Sciatic nerve (tissue), 2 donors: ENCODE data around the gene FOXL2. TPM values are rescaled to one million over a fixed set of nuclear protein-coding genes. Genes with fewer than 3 reads are reported as not detected.
A peak's percentile ranks its signal among the peaks of the same experiment; 100 is the strongest.
"Not testable (repeated sequence)": the region's sequence is repeated elsewhere in the genome, so short reads cannot be mapped to it uniquely, and the experiment has no call there.

Experiments used
- ATAC-seq: fragments of 200-7000 bp; cut with Tn5 transposase; one replicate; pipeline ENCODE4 v1.9.1; 2020; ENCODE audit warnings: mild to moderate bottlenecking, moderate library complexity
- DNase-seq: peaks from one replicate; pipeline ENCODE4 v3.0.0-alpha.2; 2020; ENCODE audit warnings: low spot score
- intact Hi-C: fragments of 100-400 bp; cut with DNase I; formaldehyde crosslinking; loops from one replicate; pipeline ENCODE4 v1.14.2; 2022
- total RNA-seq: library from RNA; stranded (reverse); fragmentation: NEBNext Ultra II Directional; extraction: Animal tissue kit (Norgen Biotek cat#: 25700); gene quantifications from one replicate; pipeline ENCODE4 v1.2.1, GENCODE V29; 2021
- donor health status: DM: no; HTN: no; CAD: no.
- donor health status: DM: no; HTN: no; CAD: no.

Gene FOXL2
- total RNA-seq, 1 donor from 2014 or later = 0.13 TPM

DNA sequence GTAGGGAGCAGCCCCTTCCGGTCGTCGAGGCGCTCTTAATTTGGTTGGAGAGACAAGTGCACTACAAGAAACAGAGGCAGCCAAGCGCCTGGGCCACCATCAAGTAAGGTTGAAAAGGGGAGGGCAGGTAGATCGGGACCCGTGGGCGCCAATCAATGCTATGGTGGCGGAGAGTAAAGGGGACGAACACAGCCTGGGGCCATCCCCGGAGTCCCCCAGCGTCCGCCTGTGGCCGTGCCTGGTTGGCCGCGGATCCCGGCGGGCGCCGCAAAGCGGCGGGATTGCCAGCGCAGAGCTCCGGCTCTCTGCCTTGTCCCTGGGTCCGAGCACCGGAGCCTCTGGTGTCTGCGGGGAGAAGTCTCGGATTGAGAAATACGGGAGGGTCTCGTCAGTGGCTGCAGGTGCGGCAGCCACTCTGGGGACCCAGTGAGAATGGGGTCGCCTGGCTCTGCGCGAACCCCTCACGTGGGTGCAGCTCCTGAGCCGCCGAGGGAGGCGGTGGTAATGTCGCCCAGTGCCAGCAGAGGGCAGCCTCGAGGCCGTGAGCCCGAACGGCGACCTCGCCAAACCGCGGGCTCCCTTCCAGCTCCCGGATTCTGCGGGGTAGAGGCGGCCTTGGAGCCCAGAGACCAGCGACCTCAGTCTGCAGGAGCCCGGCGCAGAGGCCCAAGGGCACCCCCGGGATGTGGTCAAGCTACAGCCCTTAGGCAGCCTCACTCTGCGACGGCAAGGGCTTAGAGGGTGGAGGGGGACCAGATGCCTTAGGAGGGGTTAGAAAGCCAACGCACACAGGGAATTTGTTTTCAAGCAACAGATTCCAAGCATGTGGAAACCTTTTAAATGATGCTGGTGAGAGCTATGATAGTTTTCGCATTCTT lies 10.8 kb downstream of the FOXL2 start:
- ATAC-seq = peak; percentile 87
- peak; percentile 87 for DNase-seq
- intact Hi-C loops = no loop called here

DNA sequence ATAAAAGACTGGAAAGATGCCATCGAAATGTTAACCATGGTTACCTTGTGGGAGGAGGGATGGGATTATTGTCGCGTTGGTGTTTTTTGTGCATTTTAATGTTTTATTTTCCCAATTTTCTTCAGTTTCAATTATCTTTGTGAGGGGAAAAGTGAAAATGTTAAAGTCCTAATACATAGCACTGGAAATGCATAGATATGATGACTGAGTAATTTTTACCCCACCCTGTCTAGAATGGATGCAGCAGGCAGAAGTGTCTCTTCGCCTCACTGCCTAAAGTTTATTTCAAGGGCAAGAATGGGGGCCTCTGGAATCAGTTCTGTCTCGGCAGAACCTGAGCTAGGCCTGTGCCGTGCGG lies 11.5 kb downstream of the FOXL2 start:
- intact Hi-C loops = no loop called here
- no peak for ATAC-seq
- DNase-seq = no peak

DNA sequence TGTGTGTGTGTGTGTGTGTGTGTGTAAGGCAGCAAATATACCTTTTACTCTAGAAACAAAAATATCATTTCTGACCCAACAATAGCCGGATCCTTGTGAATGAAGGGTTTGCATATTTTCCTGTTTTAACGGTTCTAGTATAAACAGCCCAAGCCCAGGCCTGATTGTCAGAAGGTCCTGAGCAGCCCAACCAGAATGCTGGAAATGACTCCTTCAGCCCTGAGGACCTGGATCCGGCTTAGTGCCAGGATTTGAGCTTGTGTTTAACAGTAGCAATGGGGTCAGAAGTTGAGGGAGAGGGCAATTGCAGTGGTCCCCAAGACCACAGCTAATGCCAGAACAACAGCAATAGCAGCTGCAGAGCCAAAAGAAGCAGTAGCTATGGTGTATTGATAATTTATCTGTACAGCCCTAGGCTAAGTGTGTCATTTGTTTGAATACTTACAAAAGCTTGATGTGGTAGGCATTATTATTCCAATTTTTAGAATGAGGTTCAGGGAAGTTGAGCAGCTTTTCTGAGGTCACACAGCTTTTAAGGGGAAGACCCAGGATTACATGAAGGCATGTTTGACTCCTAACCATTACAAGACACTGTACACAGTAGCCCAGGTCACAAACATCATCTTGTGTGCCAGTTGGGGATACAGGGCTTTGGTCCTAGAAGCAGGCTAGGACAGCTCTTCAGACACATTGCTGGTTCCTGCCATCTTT lies 12.8 kb downstream of the FOXL2 start:
- intact Hi-C loops = no loop called here
- DNase-seq = no peak
- ATAC-seq = no peak

DNA sequence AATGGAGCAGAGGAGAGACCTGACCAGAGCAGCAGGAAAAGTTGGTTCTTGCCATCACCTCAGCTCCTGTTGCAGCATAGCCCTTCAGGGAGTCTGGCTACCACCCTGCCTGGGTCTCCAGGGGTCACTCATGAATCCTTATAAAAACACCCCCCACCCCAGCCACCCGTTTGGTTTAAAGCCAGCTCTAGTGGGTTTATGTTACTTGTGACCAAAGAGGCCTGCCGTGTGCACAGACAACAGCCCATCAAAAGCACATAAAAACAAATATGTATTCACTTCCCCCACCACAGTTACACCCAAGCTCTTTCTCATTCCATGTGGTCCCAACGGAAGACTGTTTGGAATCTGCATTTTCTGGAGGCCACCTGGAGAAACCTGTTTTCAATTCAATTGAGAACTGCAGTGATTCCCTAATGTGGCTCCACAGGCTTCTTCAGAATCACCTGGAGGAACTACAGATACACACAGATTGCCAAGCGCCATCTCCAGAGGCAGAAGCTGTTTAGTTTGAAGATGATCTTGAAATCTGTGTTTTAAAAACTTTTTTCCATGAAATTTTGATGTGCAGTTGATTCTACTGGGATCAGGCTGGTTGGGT lies 13.8 kb downstream of the FOXL2 start:
- intact Hi-C loops = no loop called here
- ATAC-seq (no peak), DNase-seq (no peak)

DNA sequence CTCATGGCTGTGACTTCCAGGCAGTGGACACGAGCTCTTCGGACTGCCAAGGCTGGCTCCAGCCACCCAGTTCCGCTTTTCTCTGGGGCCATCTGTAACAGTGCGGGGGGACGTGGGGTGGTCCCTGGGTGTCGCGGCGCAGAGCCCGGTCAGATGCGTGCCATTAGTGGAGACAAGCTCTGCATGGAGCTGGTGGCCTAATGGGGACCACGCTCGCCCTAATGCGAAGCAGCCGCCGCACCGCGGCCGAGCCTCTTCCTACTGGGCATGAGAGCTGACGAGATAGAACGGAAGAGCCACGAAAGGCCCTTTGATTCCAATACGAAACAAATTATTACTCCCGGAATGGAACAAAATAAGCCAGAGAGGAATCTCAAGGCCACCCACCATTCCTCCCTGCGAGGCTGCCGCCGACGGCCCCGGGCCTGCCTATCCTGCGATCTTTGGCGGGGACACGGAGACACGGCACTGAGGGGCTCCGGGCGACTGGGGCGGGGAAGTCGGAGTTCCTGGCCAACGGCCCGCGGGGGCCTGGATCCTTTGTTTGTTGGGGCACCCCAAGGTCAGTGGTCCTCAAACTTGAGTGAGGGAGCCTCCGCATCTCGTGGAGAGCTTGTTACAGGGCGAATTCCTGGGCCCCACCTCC lies 18.1 kb downstream of the FOXL2 start:
- DNase-seq (no peak), ATAC-seq (no peak)
- intact Hi-C loops = no loop called here

DNA sequence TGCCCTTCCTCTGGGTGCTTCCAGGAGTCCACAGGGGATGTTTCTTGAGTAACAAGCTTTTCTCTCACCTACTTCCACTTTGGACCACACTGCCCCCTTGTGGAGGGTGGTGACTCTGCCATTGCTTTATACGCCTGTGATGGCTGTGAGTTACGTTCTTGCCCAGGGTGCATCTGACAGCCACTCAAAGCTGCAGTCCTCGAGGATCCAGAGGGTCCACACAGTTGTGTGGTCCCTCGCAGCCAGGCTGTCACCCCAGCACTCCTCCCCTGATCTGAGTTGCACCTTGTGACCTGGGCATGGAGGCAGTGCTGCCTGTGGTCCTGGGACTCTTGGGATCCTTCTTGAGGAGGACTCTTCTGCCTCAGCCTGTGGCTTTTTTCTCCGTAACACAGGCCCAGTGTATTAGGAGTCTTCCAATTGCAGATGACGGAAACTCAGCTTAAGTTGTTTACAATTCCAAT lies 23.4 kb downstream of the FOXL2 start:
- DNase-seq (peak; percentile 88), ATAC-seq (peak; percentile 78)
- intact Hi-C loops = no loop called here

DNA sequence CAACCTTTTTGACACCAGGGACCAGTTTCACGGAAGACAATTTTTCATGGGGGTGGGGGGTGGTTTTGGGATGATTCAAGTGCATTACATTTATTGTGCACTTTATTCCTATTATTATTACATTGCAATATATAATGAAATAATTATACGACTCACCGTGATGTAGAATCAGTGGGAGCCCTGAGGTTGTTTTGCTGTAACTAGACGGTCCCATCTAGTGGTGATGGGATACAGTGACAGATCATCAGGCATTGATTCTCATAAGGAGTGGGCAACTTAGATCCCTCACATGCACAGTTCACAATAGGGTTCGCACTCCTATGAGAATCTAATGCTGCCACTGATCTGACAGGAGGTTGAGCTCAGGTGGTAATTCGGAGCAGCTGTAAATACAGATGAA lies 24.5 kb downstream of the FOXL2 start:
- ATAC-seq, DNase-seq, intact Hi-C loops: not testable (repeated sequence)

DNA sequence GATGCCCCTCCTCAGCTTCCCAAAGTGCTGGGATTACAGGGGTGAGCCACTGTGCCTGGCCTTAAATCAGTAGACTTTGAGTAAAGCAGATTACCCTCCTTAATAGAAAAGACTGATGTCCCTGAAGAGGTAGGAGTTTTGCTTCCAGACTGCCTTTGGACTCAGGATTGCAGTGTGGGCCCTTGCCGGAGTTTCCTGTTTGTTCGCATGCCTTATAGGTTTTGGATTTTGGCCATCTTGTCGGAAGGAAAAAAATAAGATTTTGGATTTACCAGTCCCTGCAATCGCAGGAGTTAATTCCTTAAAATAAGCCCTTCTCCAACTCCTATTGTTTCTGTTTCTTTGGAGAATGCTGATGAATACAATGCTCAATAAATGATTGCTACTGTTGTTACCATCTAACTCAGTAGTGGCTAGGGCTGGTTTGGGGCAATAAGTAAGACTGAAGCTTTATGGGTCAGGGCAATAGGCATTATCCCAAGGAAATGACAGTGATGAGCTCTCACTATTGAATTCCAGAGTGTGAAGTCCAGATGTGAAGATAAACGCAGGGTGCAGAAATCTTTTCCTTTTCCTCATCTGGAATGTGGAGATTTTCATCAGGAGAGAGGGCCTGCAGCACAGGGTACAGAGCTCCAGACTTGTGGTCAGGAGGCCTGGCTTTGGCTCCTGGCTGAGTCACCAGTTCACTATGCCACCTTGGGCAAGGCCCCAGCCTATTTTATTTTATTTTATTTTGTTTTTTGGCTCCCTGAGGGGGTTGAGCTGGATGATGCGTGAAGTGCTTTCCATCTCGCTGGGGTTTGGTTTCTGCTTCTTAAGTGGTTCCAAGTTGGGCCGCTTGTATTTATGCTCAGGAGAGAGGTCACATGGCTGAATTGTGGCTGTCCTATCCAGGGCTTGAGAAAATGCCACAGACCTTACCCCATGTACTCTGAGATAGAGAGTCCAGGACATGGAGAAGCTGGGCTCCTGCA lies 25.3 kb downstream of the FOXL2 start:
- DNase-seq (no peak), ATAC-seq (no peak)
- intact Hi-C loops = no loop called here

DNA sequence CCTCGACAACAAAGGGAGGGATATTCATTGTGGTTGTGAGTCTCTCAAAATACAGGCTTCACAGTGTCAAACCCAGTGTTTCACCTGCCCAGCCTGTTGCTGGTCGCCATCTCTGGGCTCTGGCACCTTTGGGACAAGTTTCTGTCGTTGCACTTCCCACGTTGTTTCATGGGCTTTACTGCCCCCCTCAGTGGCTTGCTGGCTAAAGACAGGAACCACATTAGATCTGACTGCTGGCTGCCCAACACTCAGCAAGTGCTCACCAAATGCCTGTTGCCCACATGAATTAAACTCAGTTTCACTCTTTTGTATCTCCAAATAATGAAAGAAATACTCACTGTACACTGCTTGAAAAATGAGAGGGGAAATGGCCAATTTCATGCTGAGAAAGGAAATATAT lies 27.6 kb downstream of the FOXL2 start:
- intact Hi-C loops = loop anchor here (5.0 to 10.0 kb wide), 2 partner anchors 215 to 327 kb away; partner anchors contain the start of gene CEP70
- DNase-seq (no peak), ATAC-seq (no peak)

DNA sequence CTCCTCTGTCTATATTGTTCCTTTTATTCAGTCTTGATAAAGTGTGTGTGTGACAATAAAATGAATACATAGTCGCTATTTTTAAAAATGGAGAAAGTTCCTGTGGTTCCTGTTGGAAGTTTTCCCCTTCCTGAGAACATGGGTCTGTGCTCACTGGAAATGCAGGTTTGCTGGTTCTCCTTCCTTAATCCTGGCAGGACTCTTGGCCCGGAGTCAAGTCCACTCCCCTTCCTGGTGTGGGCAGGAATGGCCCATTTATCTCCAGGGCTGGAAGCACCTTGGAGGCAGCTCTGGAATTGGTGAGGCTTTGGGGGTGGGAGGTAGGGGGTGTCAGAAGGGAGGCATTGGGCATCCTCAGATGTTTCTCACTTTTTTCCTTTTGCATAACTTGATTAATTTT lies 30.1 kb downstream of the FOXL2 start:
- DNase-seq (no peak), ATAC-seq (no peak)
- intact Hi-C loops = loop anchor here (5.0 to 10.0 kb wide), 2 partner anchors 212 to 325 kb away; partner anchors contain the start of gene CEP70

DNA sequence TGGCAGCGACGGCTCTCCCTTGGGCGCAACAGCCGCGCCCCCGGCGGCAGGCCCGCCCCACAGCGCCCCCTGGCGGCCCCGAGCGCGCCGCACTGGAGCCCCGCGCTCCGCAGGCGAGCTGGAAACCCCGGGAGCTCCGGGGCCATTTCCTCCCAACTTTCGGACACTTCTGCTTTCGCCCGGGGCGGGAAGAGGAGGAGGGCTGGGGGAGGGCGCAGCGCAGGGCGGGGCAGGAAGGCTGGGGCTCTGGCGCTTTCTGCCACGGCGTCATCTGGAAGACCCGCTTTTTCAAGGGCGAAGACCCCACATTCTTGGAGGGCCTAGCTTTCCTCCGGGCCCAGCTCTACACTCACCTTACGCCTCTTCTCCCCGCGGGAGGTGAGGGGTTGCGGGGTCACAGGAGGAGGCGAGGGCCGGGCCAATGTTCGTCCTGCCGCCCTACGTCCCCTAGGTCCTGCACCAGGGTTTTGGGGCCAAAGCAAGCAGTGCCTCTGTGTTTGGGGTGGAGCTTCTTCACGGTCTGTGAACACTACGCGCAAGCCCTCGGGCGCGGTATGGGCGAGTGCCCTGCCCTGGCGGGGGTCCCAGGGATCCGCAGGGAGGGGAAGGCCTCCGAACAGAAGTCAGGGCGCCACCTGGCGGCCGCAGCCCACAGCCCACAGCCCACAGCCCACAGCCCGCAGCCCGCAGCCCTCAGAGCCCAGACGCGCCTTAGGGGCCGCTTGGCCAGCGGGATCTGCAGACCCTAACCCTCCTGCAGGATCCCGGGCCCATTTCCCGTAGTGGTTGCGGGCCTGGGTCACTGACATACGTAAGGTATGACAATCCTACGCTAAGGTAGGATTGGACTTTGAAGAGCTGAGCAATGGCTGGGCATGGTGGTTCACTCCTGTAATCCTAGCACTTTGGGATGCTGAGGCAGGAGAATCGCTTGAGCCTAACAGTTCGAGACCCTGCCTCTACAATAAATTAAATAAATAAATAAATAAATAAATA lies 31.1 kb downstream of the FOXL2 start:
- intact Hi-C loops = loop anchor here (5.0 to 10.0 kb wide), 2 partner anchors 211 to 324 kb away; partner anchors contain the start of gene CEP70
- DNase-seq (peak; percentile 96), ATAC-seq (peak; percentile 99)

DNA sequence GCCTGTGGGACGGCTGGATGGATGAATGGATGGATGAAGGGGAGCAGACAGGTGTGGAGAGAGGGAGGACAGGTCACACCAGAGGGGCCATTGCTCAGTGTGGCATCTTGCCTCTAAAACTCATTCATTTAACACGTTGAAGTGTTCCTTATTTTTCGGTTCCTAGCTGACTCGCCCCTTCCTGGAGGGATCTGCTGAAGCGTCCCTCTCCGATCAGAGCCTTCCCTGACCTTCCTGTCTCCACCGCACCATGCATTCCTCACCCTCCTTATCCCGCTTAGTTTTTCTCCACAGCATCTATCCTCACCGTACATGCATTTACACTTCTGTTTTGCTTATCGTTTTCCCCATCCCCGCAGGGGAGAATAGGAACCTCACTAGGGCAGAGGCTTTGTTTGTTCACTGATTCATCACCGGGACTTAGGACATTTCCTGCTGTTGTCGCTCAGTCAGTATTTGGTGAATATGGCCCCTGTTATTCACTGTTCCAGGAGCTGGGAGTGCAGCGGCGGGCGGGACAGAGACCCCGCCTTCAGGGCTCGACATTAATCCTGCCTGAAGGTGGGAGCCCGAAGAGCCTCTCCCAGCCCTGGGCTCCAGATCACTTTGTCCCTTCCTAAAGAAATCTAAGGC lies 32.0 kb downstream of the FOXL2 start:
- ATAC-seq = no peak
- intact Hi-C loops = loop anchor here (5.0 to 10.0 kb wide), 2 partner anchors 210 to 323 kb away; partner anchors contain the start of gene CEP70
- no peak for DNase-seq

DNA sequence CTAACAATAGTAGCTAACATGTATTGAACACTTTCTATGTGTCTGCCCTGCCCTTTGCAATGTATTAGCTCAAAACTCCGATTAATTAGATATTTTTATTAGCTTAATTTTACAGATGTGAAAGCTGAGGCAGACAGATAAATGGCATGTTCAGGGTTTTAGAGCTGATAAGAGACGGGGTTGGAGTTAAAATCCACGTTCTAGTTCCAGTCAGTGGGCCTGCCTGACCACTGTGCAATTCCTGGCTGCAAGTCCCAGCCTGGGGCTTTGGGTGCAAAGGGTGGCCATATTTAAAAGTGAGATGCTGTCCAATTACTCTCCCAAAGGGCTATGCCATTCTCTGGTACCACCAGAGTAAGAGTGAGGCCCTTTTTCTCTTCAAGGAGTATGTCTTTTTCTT lies 33.2 kb downstream of the FOXL2 start:
- DNase-seq (no peak), ATAC-seq (no peak)
- intact Hi-C loops = loop anchor here (10.0 kb wide), 1 partner anchor 209 kb away; no protein-coding TSS in a partner anchor

DNA sequence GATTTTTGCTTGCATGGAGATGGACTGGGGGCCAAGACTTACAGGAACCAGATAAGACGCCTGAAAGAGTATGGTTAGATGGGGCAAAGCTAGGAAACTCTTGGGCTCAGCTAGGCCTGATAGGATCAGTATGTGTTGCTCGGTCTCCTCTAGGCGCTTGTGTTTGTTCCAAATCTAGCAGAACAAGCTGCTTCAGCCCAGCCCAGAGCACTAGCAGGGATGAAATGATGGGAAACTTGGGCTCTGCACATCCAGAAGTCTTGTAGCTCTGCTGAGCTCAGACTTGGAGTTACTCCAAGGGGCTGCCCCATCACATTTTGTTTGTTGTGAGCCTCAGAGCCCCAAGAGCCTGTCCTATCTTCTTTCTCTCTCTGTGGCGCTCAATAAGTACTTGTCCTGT lies 34.7 kb downstream of the FOXL2 start:
- DNase-seq (no peak), ATAC-seq (no peak)
- intact Hi-C loops = loop anchor here (10.0 kb wide), 1 partner anchor 207 kb away; no protein-coding TSS in a partner anchor

DNA sequence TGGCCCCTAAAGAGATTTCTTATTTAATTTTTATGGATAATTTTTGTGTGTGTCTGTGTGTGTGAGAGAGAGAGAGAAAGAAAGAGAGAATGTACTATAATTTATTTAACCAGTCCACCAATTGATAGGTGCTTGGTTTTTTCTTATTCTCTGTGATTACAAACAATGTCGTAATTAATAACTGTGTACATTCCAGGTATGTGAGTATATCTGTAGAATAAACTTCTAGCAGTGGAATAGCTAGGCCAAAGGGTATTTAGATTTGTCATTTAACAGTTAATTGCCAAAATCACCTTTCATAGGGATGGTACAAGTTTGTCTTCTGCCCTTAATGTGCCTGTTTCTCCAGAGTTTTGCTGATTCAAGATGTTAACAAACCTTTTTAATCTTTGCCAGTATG lies 35.3 kb downstream of the FOXL2 start:
- ATAC-seq = no peak
- DNase-seq = no peak
- intact Hi-C loops = loop anchor here (10.0 kb wide), 1 partner anchor 207 kb away; no protein-coding TSS in a partner anchor

DNA sequence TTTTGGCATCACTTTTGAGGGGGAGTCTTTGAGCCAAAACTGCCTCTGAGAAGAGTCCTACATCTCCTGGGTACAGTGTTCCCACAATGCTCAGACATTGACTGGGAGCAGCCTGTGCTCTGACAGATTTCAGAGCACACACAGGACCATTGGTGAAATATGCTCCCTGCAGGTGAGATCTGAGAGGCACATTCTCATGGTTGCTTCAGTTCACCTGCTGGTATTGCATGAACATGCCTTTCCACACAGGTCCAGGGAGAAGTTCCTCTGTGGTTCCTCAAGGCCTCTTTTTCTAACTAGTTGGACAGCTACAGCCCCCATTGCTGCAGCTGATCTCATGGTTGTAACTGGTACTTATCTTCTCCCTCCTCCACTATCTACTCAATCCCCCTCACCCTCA lies 37.0 kb downstream of the FOXL2 start:
- no peak for DNase-seq
- intact Hi-C loops = loop anchor here (10.0 kb wide), 1 partner anchor 205 kb away; no protein-coding TSS in a partner anchor

More for the DNA sequence above, 37.0 kb downstream of the FOXL2 start:
- no peak for ATAC-seq
